GM10266 (cell line): ENCODE results near the gene TTYH3.

ENCODE experiments used
- DNase-seq: peaks from one replicate; pipeline ENCODE4 v3.0.0; 2012; ENCODE audit errors: extremely low spot score
- TF ChIP-seq, protein P1 (sequence below): IDR thresholded peaks from 2 replicates; pipeline ENCODE4 v1.5.1; 2012; ENCODE audit warnings: mild to moderate bottlenecking, low read depth; ENCODE audit not compliant: control insufficient read depth, insufficient read depth; ENCODE audit errors: missing control alignments

Gene TTYH3

DNA sequence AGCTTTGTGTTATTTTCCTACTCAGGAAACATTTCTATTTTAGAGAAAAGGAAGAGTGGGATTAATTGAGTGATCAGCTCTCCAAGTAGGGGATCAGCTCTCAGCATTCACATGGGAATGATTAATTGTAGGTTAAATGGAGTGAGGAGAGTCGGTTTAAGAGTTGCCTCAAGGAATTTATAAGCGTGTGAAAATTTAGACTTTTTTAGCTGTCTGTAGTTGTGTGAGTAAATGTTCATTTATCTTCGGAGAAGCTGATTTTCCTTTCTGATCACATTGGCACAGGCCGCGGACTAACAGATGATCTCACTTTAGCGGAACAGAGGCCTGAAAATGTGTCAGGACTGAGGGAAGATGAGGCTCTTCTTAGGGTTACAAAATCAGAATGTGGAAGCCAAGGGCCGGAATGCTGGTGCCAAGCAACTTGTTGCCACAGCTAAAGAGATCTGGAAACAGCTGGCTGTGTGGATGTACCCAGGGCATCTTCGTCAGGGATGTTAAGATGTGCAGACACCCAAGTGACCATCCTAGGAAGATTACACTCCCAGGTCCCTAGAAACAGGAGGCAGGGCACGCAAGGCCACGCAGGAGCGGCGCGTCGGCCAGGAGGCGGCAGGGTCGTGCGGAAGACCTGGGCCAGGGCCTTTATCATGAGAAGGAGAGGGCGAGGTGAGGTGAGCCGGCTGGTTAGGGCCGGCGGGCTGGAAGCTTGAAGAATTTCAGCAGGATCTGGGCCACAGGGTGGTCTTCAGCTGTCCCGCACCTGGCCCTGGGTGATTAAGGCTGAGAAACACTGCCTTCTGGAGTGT lies 35.1 kb upstream of the TTYH3 start:
- TF ChIP-seq, protein P1, sequence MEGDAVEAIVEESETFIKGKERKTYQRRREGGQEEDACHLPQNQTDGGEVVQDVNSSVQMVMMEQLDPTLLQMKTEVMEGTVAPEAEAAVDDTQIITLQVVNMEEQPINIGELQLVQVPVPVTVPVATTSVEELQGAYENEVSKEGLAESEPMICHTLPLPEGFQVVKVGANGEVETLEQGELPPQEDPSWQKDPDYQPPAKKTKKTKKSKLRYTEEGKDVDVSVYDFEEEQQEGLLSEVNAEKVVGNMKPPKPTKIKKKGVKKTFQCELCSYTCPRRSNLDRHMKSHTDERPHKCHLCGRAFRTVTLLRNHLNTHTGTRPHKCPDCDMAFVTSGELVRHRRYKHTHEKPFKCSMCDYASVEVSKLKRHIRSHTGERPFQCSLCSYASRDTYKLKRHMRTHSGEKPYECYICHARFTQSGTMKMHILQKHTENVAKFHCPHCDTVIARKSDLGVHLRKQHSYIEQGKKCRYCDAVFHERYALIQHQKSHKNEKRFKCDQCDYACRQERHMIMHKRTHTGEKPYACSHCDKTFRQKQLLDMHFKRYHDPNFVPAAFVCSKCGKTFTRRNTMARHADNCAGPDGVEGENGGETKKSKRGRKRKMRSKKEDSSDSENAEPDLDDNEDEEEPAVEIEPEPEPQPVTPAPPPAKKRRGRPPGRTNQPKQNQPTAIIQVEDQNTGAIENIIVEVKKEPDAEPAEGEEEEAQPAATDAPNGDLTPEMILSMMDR, result no peak
- no peak for DNase-seq

DNA sequence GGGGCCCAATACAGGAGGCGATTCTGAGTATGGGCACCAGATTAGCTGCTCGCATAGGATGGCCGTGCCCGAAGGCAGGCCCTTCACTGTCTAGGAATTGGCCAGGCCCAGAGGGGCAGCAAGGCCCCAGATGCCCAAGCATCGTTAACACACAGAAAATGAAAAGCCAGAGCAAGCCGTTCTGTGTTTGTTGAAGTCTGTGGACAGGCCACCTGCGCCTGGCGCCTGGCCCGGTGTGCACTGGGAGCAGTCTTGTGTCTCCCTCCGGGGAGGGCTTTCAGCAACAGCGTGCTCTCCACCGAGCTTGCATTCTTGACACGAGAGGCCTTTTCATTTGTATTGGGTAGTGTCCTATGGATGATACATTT lies 34.5 kb upstream of the TTYH3 start:
- TF ChIP-seq, protein P1, result no peak
- DNase-seq, result no peak

DNA sequence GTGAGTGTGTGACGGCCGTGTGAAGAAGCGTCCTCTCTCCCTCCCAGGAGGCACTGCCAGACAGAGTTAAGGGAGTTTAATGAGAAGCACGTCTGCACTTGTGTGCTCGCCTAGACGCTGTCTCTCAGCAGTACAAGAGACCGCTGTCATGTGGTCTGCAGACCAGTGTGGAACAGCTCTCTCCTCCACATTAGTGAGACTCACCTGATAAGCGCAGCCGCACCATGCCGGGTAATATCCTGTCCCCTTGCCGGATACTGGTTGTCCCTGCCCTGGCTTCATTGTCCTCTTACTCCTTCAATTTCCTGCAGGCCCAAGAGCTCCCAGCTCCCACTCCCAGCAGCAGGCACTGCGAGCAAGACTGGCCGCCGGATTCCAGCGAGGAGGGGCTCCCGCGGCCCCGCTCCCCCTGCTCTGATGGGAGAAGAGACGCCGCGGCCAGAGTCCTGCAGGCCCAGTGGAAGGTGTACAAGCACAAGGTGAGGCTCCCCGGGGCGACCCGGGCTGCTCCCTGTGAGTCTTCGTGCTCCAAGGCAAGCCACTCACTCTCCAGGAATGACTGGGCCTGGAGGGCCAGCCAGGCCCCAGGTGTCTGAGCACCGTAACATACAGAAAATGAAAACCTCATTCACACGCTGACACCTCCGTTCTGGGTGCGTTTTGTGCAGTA lies 33.5 kb upstream of the TTYH3 start:
- TF ChIP-seq, protein P1, result no peak
- DNase-seq, result no peak

DNA sequence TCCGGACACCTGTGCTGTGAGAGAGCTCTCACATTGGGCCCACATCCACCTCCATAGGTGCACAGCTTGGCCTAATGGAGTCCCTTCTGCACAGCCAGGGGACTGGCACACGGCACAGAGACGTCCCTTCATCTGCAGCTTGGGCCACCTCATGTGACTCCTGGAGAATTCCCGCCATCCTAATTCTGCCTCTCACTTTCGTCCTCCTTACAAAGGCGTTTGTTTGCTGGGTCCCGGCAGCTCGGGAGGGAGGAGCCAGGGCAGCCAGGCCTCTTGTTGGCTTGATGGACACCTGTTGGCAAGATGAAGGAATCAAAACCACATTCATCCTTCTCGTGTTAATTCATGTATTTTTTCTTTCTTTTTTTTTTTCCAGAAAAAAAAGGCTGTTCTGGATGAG lies 30.7 kb upstream of the TTYH3 start:
- no peak for DNase-seq
- TF ChIP-seq, protein P1, result no peak

DNA sequence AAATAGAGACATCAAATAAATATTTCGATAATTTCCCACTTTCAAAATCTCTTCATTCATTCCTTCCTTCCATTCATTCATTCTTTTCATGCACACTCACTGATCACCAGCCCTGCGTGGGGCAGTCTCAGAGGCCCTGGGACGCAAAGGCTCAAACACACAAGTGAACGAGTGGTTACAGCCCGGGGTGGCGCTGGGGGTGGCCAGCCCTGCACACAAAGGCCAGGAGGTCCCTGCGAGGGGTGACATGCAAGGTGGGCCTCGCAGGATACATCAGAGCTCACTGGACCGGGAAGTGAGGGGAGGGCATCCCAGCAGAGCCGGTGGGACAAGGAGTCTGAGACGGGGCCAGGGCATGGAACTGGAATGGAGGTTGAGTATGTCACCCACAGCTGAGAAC lies 29.9 kb upstream of the TTYH3 start:
- DNase-seq, result no peak
- TF ChIP-seq, protein P1, result no peak

DNA sequence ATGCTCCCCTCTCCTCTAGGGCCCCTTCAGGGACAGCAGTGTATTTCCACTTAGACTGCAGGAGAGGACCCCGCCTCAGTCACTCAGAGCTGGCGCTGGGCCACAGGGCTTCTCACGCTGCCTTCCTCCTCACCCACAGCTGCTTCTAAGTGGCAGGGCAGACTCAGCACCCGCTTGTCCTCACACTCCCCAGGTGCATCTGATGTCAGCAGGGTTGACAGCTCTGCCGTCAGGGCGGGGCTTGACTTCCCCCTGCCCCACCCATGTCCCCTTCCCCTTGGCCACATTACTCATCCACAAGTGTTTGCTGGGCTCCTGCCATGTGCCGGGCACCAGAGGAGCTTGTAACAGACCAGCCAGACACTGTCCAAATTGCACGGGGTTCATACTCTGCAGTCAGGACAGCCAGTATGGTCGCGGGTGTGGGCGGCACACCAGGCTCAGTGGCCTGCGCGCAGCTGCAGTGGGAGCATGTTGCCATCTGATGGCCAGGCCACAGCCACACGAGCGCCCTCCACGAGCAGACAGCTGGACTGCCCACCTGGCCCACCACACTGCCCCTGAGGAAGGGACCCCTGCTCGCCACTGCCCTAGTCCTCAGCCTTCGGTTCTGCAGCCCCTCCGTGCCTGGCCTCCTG lies 29.3 kb upstream of the TTYH3 start:
- TF ChIP-seq, protein P1, result no peak
- DNase-seq, result no peak
